Neural cell (in vitro differentiated cells): ENCODE results near the gene GMPS. TPM values are rescaled to one million over a fixed set of nuclear protein-coding genes. Genes with fewer than 3 reads are reported as not detected.

Experiments used
- H2AFZ ChIP-seq: fragments of 200-600, 300-800 bp; sonication (generic), shearing (Covaris generic); 2 replicates; pipeline ENCODE4 v1.6.0; 2014; ENCODE audit warnings: low read depth, mild to moderate bottlenecking, antibody characterized with exemption, low read length, moderate library complexity
- H3F3A ChIP-seq: fragments of 200-600 bp; shearing (Covaris generic); 2 replicates; pipeline ENCODE4 v1.6.1; 2016; ENCODE audit warnings: mild to moderate bottlenecking, moderate library complexity, mixed read lengths, antibody characterized with exemption, low read length; ENCODE audit not compliant: insufficient read depth, poor library complexity, severe bottlenecking
- H3K27ac ChIP-seq: fragments of 200-600, 300-800 bp; sonication (generic), shearing (Covaris generic); 2 replicates; pipeline ENCODE4 v1.5.1; 2014; ENCODE audit warnings: mild to moderate bottlenecking, low read length, moderate library complexity
- H3K27me3 ChIP-seq: fragments of 300-800, 200-600 bp; sonication (generic), shearing (Covaris generic); 2 replicates; pipeline ENCODE4 v1.6.0; 2014; ENCODE audit warnings: mild to moderate bottlenecking, low read depth, low read length, moderate library complexity; ENCODE audit not compliant: insufficient read depth
- H3K36me3 ChIP-seq: fragments of 300-800, 200-600 bp; sonication (generic), shearing (Covaris generic); 2 replicates; pipeline ENCODE4 v1.5.1; 2014; ENCODE audit warnings: mild to moderate bottlenecking, antibody characterized with exemption, low read length, moderate library complexity; ENCODE audit not compliant: insufficient read depth
- H3K4me2 ChIP-seq: fragments of 300-800, 200-600 bp; sonication (generic), shearing (Covaris generic); 2 replicates; pipeline ENCODE4 v1.6.0; 2014; ENCODE audit warnings: mild to moderate bottlenecking, low read length
- H3K4me3 ChIP-seq: fragments of 300-800, 200-600 bp; sonication (generic), shearing (Covaris generic); 2 replicates; pipeline ENCODE4 v1.5.1; 2014; ENCODE audit warnings: mild to moderate bottlenecking, low read length, moderate library complexity
- H3K79me2 ChIP-seq: fragments of 200-600 bp; shearing (Covaris generic); replicated peaks from 2 replicates; pipeline ENCODE4 v1.6.0; 2014; ENCODE audit warnings: mild to moderate bottlenecking, low read length, moderate library complexity; ENCODE audit not compliant: insufficient read depth
- H3K9ac ChIP-seq: fragments of 300-800, 200-600 bp; sonication (generic), shearing (Covaris generic); 2 replicates; pipeline ENCODE4 v1.6.1; 2016; ENCODE audit warnings: mild to moderate bottlenecking, low read length, mixed read lengths
- H3K9me2 ChIP-seq: fragments of 200-600 bp; shearing (Covaris generic); 2 replicates; pipeline ENCODE4 v1.6.1; 2016; ENCODE audit warnings: mild to moderate bottlenecking, low read length, mixed read lengths; ENCODE audit not compliant: insufficient read depth
- H3K9me3 ChIP-seq: fragments of 200-600, 300-800 bp; sonication (generic), shearing (Covaris generic); 2 replicates; pipeline ENCODE4 v1.6.1; 2016; ENCODE audit warnings: mild to moderate bottlenecking, mixed run types, low read length, moderate library complexity, mixed read lengths
- H4K20me1 ChIP-seq: fragments of 200-600 bp; shearing (Covaris generic); 2 replicates; pipeline ENCODE4 v1.6.1; 2016; ENCODE audit warnings: mild to moderate bottlenecking, mixed run types; ENCODE audit not compliant: insufficient read depth
- EP300 ChIP-seq: fragments of 450-650 bp; conservative IDR thresholded peaks from 2 replicates; pipeline ENCODE4 v1.6.1; 2014; ENCODE audit warnings: antibody characterized with exemption, mild to moderate bottlenecking, moderate library complexity; ENCODE audit not compliant: poor library complexity, severe bottlenecking
- EZH2 ChIP-seq: fragments of 200-600, 300-800 bp; shearing (Covaris generic), sonication (generic); IDR thresholded peaks from 2 replicates; pipeline ENCODE4 v1.6.1; 2014; ENCODE audit warnings: antibody characterized with exemption, low read length, borderline replicate concordance, mild to moderate bottlenecking; ENCODE audit not compliant: insufficient read depth, poor library complexity, severe bottlenecking
- MXI1 ChIP-seq: fragments of 450-650 bp; conservative IDR thresholded peaks from 2 replicates; pipeline ENCODE4 v1.6.1; 2014; ENCODE audit warnings: antibody characterized with exemption, mild to moderate bottlenecking; ENCODE audit not compliant: poor library complexity, severe bottlenecking
- POLR2AphosphoS5 ChIP-seq: IDR thresholded peaks from 2 replicates; pipeline ENCODE4 v1.6.1; 2012
- RAD21 ChIP-seq: fragments of 450-650 bp; conservative IDR thresholded peaks from 2 replicates; pipeline ENCODE4 v1.6.1; 2014; ENCODE audit warnings: antibody characterized with exemption, mild to moderate bottlenecking, moderate library complexity
- REST ChIP-seq: IDR thresholded peaks from 2 replicates; pipeline ENCODE4 v1.6.1; 2012; ENCODE audit warnings: borderline replicate concordance
- SMC3 ChIP-seq: fragments of 450-650 bp; conservative IDR thresholded peaks from 2 replicates; pipeline ENCODE4 v1.6.1; 2014; ENCODE audit warnings: antibody characterized with exemption, mild to moderate bottlenecking, moderate library complexity; ENCODE audit not compliant: poor library complexity
- TAF1 ChIP-seq: IDR thresholded peaks from 2 replicates; pipeline ENCODE4 v1.6.1; 2012; ENCODE audit warnings: low read depth
- polyA plus RNA-seq: library from polyadenylated mRNA; depleted of rRNA; stranded (reverse); fragments of >200 nt; gene quantifications from 2 replicates; pipeline ENCODE4 v1.2.3, GENCODE V29; 2014
- TF ChIP-seq, protein P1 (sequence below): fragments of 450-650 bp; IDR thresholded peaks from 2 replicates; pipeline ENCODE4 v1.5.1; 2014; ENCODE audit warnings: antibody characterized with exemption, mild to moderate bottlenecking, moderate library complexity; ENCODE audit not compliant: poor library complexity, severe bottlenecking

The GMPS gene
- polyA plus RNA-seq, 1 donor from 2014 or later, result 23.7 TPM

DNA sequence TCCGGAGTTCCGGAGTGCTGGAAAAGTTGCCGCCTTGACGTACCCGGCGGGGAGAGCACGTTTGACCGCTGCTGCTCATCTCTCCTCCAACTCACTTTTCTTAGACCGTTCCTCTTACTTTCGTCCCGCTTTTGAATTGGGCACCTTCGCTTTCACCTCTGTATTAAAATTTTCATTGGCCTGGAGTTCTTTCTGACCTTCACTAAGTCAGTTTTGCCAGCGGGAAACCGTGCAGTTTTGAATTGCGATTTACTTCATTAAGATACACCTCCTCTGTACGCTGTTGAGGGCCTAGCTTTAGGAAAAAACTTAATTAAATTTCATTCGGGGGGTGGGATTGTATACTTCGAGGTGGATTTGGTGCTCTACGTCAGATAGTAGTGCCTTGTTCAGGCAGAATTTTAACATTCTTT, 1.3 kb downstream of the GMPS start:
- Histone ChIP-seq H3K9ac (peak overlapping the region; percentile 98), H3K9me3 (no peaks in the 10 kb centered on the region), H3K36me3 (no peaks in the 10 kb centered on the region), H3K4me3 (peak overlapping the region; percentile 98), H3K27ac (peak overlapping the region; percentile 88), H3K9me2 (no peaks in the 10 kb centered on the region), H2AFZ (no peak overlapping the region), H3K79me2 (peaks cover 56% of the 10 kb centered on the region), H3F3A (peaks cover 4% of the 10 kb centered on the region), H3K27me3 (no peaks in the 10 kb centered on the region), H4K20me1 (no peaks in the 10 kb centered on the region), H3K4me2 (peak overlapping the region; percentile 82)
- TF ChIP-seq POLR2AphosphoS5, result no peak
- TF ChIP-seq MXI1, result no peak
- no peak for TF ChIP-seq EP300
- no peak for TF ChIP-seq EZH2
- TF ChIP-seq REST, result no peak
- TF ChIP-seq TAF1, result no peak
- TF ChIP-seq RAD21, result no peak
- TF ChIP-seq SMC3, result no peak
- TF ChIP-seq, protein P1, sequence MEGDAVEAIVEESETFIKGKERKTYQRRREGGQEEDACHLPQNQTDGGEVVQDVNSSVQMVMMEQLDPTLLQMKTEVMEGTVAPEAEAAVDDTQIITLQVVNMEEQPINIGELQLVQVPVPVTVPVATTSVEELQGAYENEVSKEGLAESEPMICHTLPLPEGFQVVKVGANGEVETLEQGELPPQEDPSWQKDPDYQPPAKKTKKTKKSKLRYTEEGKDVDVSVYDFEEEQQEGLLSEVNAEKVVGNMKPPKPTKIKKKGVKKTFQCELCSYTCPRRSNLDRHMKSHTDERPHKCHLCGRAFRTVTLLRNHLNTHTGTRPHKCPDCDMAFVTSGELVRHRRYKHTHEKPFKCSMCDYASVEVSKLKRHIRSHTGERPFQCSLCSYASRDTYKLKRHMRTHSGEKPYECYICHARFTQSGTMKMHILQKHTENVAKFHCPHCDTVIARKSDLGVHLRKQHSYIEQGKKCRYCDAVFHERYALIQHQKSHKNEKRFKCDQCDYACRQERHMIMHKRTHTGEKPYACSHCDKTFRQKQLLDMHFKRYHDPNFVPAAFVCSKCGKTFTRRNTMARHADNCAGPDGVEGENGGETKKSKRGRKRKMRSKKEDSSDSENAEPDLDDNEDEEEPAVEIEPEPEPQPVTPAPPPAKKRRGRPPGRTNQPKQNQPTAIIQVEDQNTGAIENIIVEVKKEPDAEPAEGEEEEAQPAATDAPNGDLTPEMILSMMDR, result no peak

DNA sequence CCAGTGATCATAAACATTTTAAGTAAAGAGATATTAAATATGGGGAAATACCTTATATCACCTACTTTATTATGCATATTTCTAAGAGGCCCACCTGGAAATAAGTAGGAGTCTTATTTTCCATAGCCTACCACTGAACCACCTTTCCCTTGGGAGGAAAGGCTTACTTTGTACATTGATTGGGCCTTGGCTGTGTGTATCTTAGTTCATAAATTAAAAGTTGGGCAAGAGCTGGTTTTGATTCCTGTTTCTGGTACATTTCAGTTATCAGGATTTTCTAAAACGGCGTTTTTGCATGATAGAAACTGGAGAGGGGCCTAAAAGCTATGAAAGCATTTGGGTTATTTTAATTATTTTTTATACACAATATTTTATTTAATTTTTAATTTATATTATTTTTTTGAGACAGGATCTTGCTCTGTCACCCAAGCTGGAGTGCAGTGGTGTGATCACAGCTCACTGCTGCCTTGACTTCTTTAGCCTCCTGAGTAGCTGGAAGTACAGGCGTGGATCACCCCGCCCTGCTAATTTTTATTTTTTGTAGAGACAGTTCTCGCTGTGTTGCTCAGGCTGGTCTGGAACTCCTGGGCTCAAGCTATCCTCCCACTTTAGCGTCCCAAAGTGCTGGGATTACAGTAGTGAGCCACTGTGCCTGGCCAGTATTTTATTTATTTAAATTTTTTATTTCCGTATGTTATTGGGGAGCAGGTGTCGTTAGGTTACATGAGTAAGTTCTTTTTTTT, 2.6 kb downstream of the GMPS start:
- TF ChIP-seq EZH2 (no peak), MXI1 (no peak), EP300 (no peak), REST (no peak), RAD21 (no peak), SMC3 (no peak), POLR2AphosphoS5 (no peak), TAF1 (no peak)
- TF ChIP-seq, protein P1, result no peak
- H3K27ac ChIP-seq, result no peak overlapping the region
- no peak overlapping the region for H2AFZ ChIP-seq
- no peaks in the 10 kb centered on the region for H3K36me3 ChIP-seq
- H3K9me2 ChIP-seq, result no peaks in the 10 kb centered on the region
- H3K9me3 ChIP-seq, result no peaks in the 10 kb centered on the region
- H3K79me2 ChIP-seq, result peaks cover 69% of the 10 kb centered on the region
- H3K4me3 ChIP-seq, result peak overlapping the region; percentile 98
- peak overlapping the region; percentile 98 for H3K9ac ChIP-seq
- H3K4me2 ChIP-seq, result peak overlapping the region; percentile 82
- H3K27me3 ChIP-seq, result no peaks in the 10 kb centered on the region
- H4K20me1 ChIP-seq, result no peaks in the 10 kb centered on the region
- peaks cover 4% of the 10 kb centered on the region for H3F3A ChIP-seq
